Measurements from ENCODE around the gene PLEKHA3. TPM values are rescaled to one million over a fixed set of nuclear protein-coding genes. Genes with fewer than 3 reads are reported as not detected.
A peak's percentile ranks its signal among the peaks of the same experiment; 100 is the strongest.

The PLEKHA3 gene
- total RNA-seq, 3 donors from 2014 or later (not counting 1 experiment from before 2014, with no cell fraction given): 22.6 to 39.1 (median 34.5) TPM

DNA sequence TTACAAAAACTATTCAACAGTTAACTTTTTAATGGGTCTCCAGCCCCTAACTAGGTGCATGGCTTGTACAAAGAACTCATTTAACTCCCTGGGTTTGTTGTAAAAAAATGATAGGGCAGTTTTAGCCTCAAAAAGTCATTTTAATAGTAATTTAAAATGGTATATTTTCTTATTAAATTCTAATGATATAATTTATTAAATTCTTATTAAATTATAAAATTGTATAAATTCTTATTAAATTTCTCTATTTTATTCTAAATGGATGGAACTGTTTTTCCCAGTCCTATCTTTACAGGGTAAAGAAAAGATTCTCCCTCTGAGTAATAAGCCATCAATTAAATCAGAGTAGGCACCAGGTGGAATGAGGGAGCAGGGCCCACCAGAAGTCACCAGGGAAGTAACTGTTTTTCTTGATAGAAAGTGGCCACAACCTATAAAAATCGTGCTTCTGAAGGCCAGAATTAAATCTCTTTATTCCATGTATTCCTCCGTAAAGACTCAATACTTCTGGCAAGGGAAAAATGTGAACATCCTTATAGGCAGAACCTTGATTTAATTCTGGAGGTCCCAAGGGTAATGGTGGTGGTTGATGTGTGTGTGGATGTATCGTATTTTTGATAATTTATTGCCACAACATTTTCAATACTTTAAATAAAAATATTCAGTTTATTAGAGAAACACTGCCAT, 2.7 kb upstream of the PLEKHA3 start:
- Histone ChIP-seq H3K4me3 (ENCODE audit: low read length) (peak overlapping the region; percentile 67), H3K4me1 (ENCODE audit: control insufficient read depth, insufficient read depth, low read length) (peaks cover 29% of the 10 kb centered on the region), H3K27me3 (ENCODE audit: control insufficient read depth, insufficient read depth, low read length) (no peaks in the 10 kb centered on the region), H3K9me3 (ENCODE audit: control insufficient read depth, insufficient read depth, low read length) (no peaks in the 10 kb centered on the region), H3K36me3 (ENCODE audit: control insufficient read depth, insufficient read depth, low read length) (no peaks in the 10 kb centered on the region), H3K27ac (ENCODE audit: low read length) (peak overlapping the region; percentile 83)
- intact Hi-C loops (cut with micrococcal nuclease): loop anchor here (1.0 to 5.0 kb wide), 4 partner anchors 26 to 1530 kb away; partner anchors contain the start of genes CWC22, PJVK and PRKRA
- Mint-ChIP-seq H3K9me3 (no peaks in the 10 kb centered on the region), H3K27me3 (ENCODE audit: low read depth in 2 of 2) (no peaks in the 10 kb centered on the region), H3K36me3 (no peaks in the 10 kb centered on the region), H3K4me1 (peaks cover 33 to 37% of the 10 kb centered on the region in 2 donors), H3K27ac (peak overlapping the region; percentile 97 to 99), H3K4me3 (peak overlapping the region; percentile 98)
- TF ChIP-seq, protein P1, sequence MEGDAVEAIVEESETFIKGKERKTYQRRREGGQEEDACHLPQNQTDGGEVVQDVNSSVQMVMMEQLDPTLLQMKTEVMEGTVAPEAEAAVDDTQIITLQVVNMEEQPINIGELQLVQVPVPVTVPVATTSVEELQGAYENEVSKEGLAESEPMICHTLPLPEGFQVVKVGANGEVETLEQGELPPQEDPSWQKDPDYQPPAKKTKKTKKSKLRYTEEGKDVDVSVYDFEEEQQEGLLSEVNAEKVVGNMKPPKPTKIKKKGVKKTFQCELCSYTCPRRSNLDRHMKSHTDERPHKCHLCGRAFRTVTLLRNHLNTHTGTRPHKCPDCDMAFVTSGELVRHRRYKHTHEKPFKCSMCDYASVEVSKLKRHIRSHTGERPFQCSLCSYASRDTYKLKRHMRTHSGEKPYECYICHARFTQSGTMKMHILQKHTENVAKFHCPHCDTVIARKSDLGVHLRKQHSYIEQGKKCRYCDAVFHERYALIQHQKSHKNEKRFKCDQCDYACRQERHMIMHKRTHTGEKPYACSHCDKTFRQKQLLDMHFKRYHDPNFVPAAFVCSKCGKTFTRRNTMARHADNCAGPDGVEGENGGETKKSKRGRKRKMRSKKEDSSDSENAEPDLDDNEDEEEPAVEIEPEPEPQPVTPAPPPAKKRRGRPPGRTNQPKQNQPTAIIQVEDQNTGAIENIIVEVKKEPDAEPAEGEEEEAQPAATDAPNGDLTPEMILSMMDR (IDR thresholded peaks at IDR 0.05): no peak
- ATAC-seq (no peak), DNase-seq (peak in 1 of 2 donors; percentile 9)
- 0% methylated on average over 1 of the region's 3 CpGs for WGBS (ENCODE audit: insufficient coverage)

DNA sequence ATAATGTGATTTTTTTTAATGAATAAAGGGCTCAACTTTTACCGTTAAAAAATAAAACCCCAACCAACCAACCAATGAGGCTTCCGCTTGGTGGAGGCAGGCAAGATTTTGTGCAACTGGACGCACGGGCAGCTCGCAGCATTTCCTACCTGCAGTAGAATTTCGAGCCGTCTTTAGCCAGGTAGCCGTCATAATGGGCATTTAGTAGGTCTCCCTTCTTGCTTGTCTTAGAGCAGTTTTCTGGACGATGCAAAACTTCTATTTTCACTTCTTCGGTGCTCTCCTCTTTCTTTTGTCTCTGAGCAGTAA, 2.2 kb upstream of the PLEKHA3 start:
- Histone ChIP-seq H3K27me3 (ENCODE audit: control insufficient read depth, insufficient read depth, low read length) (no peaks in the 10 kb centered on the region), H3K36me3 (ENCODE audit: control insufficient read depth, insufficient read depth, low read length) (no peaks in the 10 kb centered on the region), H3K27ac (ENCODE audit: low read length) (peak overlapping the region; percentile 83), H3K9me3 (ENCODE audit: control insufficient read depth, insufficient read depth, low read length) (no peaks in the 10 kb centered on the region), H3K4me3 (ENCODE audit: low read length) (peak overlapping the region; percentile 67), H3K4me1 (ENCODE audit: control insufficient read depth, insufficient read depth, low read length) (peaks cover 32% of the 10 kb centered on the region)
- 2% methylated on average over 10 of the region's 10 CpGs for WGBS (ENCODE audit: insufficient coverage)
- intact Hi-C loops (cut with micrococcal nuclease): loop anchor here (1.0 to 5.0 kb wide), 4 partner anchors 27 to 1529 kb away; partner anchors contain the start of genes CWC22, PJVK and PRKRA
- no peak for DNase-seq
- Mint-ChIP-seq H3K4me1 (peaks cover 38 to 42% of the 10 kb centered on the region in 2 donors), H3K27me3 (ENCODE audit: low read depth in 2 of 2) (no peaks in the 10 kb centered on the region), H3K27ac (peak overlapping the region; percentile 97 to 99), H3K4me3 (peak overlapping the region; percentile 98), H3K9me3 (no peaks in the 10 kb centered on the region), H3K36me3 (no peaks in the 10 kb centered on the region)
- TF ChIP-seq, protein P1 (IDR thresholded peaks at IDR 0.05): no peak
- ATAC-seq: peak in 1 of 3 donors; percentile 0

DNA sequence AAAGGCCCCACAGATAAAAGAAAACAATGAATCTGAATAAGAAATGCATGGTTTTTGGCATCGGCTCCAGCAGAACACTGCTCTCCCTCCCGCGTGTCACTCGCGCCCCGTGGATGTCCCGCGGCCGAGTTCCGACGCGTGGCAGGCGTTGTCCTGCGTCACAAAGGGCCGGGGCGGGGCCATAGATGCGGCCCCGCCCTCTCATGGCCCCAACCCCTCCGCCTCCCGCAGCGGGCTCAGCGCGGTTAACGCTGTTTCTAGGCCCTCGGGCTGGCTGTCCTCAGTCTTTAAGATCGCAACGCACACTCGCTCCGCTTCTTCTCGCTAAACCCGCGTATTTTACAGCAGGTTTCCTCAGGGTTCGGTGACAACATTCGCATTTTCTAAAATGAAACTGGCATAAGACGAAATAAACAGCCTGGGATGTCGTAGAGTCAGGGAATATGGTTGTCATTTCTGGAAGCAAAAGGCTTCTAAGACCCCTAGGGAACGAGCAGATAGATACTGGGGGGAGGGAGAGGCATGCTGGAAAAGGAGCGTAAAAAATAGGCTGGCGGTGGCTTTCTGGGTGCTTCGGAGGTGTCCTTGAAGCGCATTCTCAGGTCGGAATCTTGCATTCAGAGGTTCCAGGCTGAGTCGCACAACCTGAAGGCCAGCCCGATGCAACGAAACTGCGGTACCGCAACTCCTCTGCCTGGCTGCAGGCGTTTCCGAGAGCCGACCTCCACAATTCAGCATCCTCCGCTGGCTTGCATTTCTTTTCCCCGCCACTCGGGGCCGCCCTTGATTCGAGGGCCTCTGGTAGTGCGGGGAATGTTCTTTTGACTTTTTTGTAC, 1.6 kb upstream of the PLEKHA3 start, which contains the start of gene FKBP7:
TSS of gene FKBP7 (minus strand) at position 162 of the 836 bp plus-strand sequence. CDS start at position 61, 101 bp downstream.
- intact Hi-C loops (cut with micrococcal nuclease): loop anchor here (1.0 to 5.0 kb wide), 4 partner anchors 27 to 1529 kb away; partner anchors contain the start of genes CWC22, PJVK and PRKRA
- peak within 1 kb of the TSS; percentile 67 for H3K4me3 ChIP-seq (ENCODE audit: low read length)
- peaks cover 32% of the 10 kb centered on the region for H3K4me1 ChIP-seq (ENCODE audit: control insufficient read depth, insufficient read depth, low read length)
- no peaks in the 10 kb centered on the region for H3K9me3 Mint-ChIP-seq
- no peaks in the 10 kb centered on the region for H3K27me3 Mint-ChIP-seq (ENCODE audit: low read depth in 2 of 2)
- H3K27me3 ChIP-seq (ENCODE audit: control insufficient read depth, insufficient read depth, low read length): no peaks in the 10 kb centered on the region
- ATAC-seq (peak; percentile 80 to 92 (median 81)), DNase-seq (peak; percentile 83 to 95)
- TF ChIP-seq, protein P1 (IDR thresholded peaks at IDR 0.05): peak; percentile 60
- H3K36me3 Mint-ChIP-seq: no peaks in the 10 kb centered on the region
- peak within 1 kb of the TSS; percentile 97 to 99 for H3K27ac Mint-ChIP-seq
- peak within 1 kb of the TSS; percentile 98 for H3K4me3 Mint-ChIP-seq
- WGBS (ENCODE audit: insufficient coverage): under 1% methylated on average over 56 of the region's 56 CpGs
- H3K9me3 ChIP-seq (ENCODE audit: control insufficient read depth, insufficient read depth, low read length): no peaks in the 10 kb centered on the region
- H3K4me1 Mint-ChIP-seq: peaks cover 38 to 44% of the 10 kb centered on the region in 2 donors
- H3K27ac ChIP-seq (ENCODE audit: low read length): peak within 1 kb of the TSS; percentile 83
- H3K36me3 ChIP-seq (ENCODE audit: control insufficient read depth, insufficient read depth, low read length): no peaks in the 10 kb centered on the region
